GM21360 (cell line): ENCODE measurements around the gene WWC2.

Source experiments
- ATAC-seq: cut with Tn5 transposase; IDR thresholded peaks from one replicate; pipeline ENCODE4 v1.9.1; 2021; ENCODE audit warnings: mild to moderate bottlenecking, moderate library complexity; ENCODE audit not compliant: unreplicated experiment

Gene WWC2

GRCh38 chr4:183164963-183165362, 65.9 kb downstream of the WWC2 start:
- no peak for ATAC-seq

GRCh38 chr4:183165376-183165775, 66.3 kb downstream of the WWC2 start:
- ATAC-seq, result no peak

GRCh38 chr4:183170894-183171293, 71.8 kb downstream of the WWC2 start:
- ATAC-seq, result no peak

GRCh38 chr4:183171484-183172267, 72.6 kb downstream of the WWC2 start:
- ATAC-seq, result no peak

- no peak for ATAC-seq
Measured at GRCh38 chr4:183172881-183173280, 73.8 kb downstream of the WWC2 start.

GRCh38 chr4:183173580-183174526, 74.8 kb downstream of the WWC2 start:
- ATAC-seq, result no peak

- ATAC-seq, result no peak
Measured at GRCh38 chr4:183175631-183176232, 76.7 kb downstream of the WWC2 start.

- ATAC-seq, result no peak
Measured at GRCh38 chr4:183177001-183177400, 77.9 kb downstream of the WWC2 start.

- ATAC-seq, result no peak
Measured at GRCh38 chr4:183178201-183178600, 79.1 kb downstream of the WWC2 start.

GRCh38 chr4:183180096-183180495, 81.0 kb downstream of the WWC2 start:
- no peak for ATAC-seq

- ATAC-seq, result no peak
Measured at GRCh38 chr4:183180621-183181020, 81.6 kb downstream of the WWC2 start.

- ATAC-seq, result no peak
Measured at GRCh38 chr4:183181081-183181480, 82.0 kb downstream of the WWC2 start.

GRCh38 chr4:183182873-183183725, 84.0 kb downstream of the WWC2 start:
- ATAC-seq, result no peak

GRCh38 chr4:183183906-183184535, 85.0 kb downstream of the WWC2 start:
- ATAC-seq, result no peak

GRCh38 chr4:183185018-183185417, 86.0 kb downstream of the WWC2 start:
- no peak for ATAC-seq

GRCh38 chr4:183185559-183185958, 86.5 kb downstream of the WWC2 start:
- no peak for ATAC-seq

GRCh38 chr4:183186813-183187212, 87.8 kb downstream of the WWC2 start:
- no peak for ATAC-seq

GRCh38 chr4:183190900-183191527, 92.0 kb downstream of the WWC2 start:
- no peak for ATAC-seq

GRCh38 chr4:183191630-183192029, 92.6 kb downstream of the WWC2 start:
- ATAC-seq, result no peak

GRCh38 chr4:183192571-183192970, 93.5 kb downstream of the WWC2 start:
- no peak for ATAC-seq
